Hepatocyte (in vitro differentiated cells): ENCODE results near the gene DNAJB12.

Source experiments
- CTCF ChIP-seq: fragments of 200-600 bp; sonication (generic); IDR thresholded peaks from 2 replicates; pipeline ENCODE4 v1.5.1; 2016; ENCODE audit warnings: antibody characterized with exemption, mild to moderate bottlenecking; ENCODE audit not compliant: poor library complexity
- EZH2 ChIP-seq: fragments of 200-600 bp; sonication (generic); IDR thresholded peaks from 2 replicates; pipeline ENCODE4 v1.6.1; 2016; ENCODE audit warnings: antibody characterized with exemption, mild to moderate bottlenecking, borderline replicate concordance
- EZH2phosphoT487 ChIP-seq: fragments of 200-600 bp; sonication (generic); IDR thresholded peaks from one replicate; pipeline ENCODE4 v1.6.1; 2018; ENCODE audit warnings: antibody characterized with exemption, mild to moderate bottlenecking, low read depth, moderate library complexity; ENCODE audit not compliant: unreplicated experiment, severe bottlenecking

GRCh38 chr10:72323108-72323749, 31.5 kb downstream of the DNAJB12 start:
- TF ChIP-seq CTCF = no peak
- TF ChIP-seq EZH2phosphoT487 = no peak
- TF ChIP-seq EZH2 = no peak
